AG04450 (cell line): ENCODE measurements around the gene UAP1L1. TPM values are rescaled to one million over a fixed set of nuclear protein-coding genes. Genes with fewer than 3 reads are reported as not detected.

Experiments
- CTCF ChIA-PET: fragments of 300-600, 350-600 bp; formaldehyde crosslinking; extraction: SDS; loops from one replicate; lab custom pipeline; 2022; ENCODE audit warnings: antibody characterized with exemption, inconsistent platforms; lab: Charles Lee
- POLR2A ChIA-PET: fragments of 350-600 bp; formaldehyde crosslinking; extraction: SDS; loops from one replicate; lab custom pipeline; 2021; ENCODE audit warnings: antibody characterized with exemption, inconsistent platforms; lab: Yijun Ruan, JAX
- DNase-seq: peaks from one replicate; pipeline ENCODE4 v3.0.0-alpha.2; 2011; ENCODE audit warnings: low read depth, low spot score
- H3K27ac ChIP-seq: one replicate; pipeline ENCODE4 v1.5.1; 2012; ENCODE audit warnings: low read depth, low read length, control low read depth
- H3K27me3 ChIP-seq: one replicate; pipeline ENCODE4 v1.6.0; 2012; ENCODE audit warnings: low read length; ENCODE audit not compliant: control insufficient read depth, insufficient read depth
- H3K4me3 ChIP-seq: 2 replicates; pipeline ENCODE4 v1.5.1; 2011; ENCODE audit warnings: mild to moderate bottlenecking, low read depth, low read length, control low read depth
- H3K9me3 ChIP-seq: 2 replicates; pipeline ENCODE4 v1.5.1; 2012; ENCODE audit warnings: low read length; ENCODE audit not compliant: control insufficient read depth, insufficient read depth
- polyA plus RNA-seq: library from polyadenylated mRNA; depleted of rRNA; stranded (reverse); fragments of >200 nt; gene quantifications from 2 replicates; pipeline ENCODE4 v1.2.3, GENCODE V29; 2011
- TF ChIP-seq, protein P1 (sequence below): IDR thresholded peaks from 2 replicates; pipeline ENCODE4 v1.5.1; 2011; ENCODE audit warnings: low read depth, low read length, control low read depth, inconsistent platforms

The UAP1L1 gene
- polyA plus RNA-seq, 1 experiment: 5.1 TPM

DNA sequence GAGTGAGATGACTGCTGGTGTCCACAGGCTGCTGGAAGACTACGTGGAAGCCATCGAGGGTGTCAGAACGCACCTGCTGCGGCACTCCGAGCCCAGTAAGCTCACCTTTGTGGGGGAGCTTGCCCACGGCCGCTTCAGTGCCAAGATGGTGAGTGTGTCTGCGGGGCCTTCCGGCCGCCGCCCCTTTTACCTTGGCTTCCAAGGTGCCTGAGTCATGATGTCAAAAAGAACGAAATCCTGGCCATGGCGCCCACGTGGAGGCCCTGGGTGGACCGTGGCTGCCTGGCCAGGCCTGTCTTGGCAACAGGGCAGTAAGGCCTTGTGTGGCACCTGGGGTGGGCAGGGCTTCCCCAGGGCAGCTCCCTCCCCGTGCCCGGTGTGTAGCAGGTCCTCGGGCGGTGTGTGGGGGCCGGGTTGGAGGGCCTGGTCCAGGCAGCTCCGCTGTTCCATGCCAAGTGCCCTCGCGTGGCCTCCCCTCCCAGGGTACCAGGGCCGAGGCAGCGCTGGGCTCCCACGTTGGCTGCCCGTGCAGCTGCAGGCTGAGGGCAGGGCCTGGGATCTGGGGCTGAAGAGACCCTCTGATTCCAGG lies 29.4 kb downstream of the UAP1L1 start:
- H3K27me3 ChIP-seq: no peaks in the 10 kb centered on the region
- ChIA-PET POLR2A (no interaction called here), CTCF (no interaction called here)

DNA sequence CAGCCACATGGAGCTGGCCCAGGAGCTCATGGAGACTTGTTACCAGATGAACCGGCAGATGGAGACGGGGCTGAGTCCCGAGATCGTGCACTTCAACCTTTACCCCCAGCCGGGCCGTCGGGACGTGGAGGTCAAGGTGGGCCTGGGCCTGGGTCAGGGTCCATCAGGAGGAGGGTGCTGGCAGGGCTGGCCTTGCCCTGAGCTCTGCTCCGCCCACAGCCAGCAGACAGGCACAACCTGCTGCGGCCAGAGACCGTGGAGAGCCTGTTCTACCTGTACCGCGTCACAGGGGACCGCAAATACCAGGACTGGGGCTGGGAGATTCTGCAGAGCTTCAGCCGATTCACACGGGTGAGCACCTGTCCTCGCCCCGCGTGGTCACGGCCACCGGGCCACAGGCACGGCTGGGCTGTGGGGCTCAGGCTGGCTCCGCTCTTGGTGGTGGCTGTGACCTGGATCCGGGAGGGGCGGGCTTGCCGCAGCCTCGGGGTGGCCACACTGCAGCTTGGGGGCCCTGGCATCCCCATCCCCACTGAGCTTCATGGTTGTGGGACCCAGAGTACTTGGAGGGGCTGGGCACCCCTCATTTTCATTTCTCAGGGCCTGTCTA lies 30.1 kb downstream of the UAP1L1 start:
- no peak for DNase-seq
- Histone ChIP-seq H3K27me3 (no peaks in the 10 kb centered on the region), H3K27ac (no peak overlapping the region), H3K4me3 (no peak overlapping the region), H3K9me3 (peaks cover 11% of the 10 kb centered on the region)
- ChIA-PET POLR2A (no interaction called here), CTCF (no interaction called here)
- TF ChIP-seq, protein P1, sequence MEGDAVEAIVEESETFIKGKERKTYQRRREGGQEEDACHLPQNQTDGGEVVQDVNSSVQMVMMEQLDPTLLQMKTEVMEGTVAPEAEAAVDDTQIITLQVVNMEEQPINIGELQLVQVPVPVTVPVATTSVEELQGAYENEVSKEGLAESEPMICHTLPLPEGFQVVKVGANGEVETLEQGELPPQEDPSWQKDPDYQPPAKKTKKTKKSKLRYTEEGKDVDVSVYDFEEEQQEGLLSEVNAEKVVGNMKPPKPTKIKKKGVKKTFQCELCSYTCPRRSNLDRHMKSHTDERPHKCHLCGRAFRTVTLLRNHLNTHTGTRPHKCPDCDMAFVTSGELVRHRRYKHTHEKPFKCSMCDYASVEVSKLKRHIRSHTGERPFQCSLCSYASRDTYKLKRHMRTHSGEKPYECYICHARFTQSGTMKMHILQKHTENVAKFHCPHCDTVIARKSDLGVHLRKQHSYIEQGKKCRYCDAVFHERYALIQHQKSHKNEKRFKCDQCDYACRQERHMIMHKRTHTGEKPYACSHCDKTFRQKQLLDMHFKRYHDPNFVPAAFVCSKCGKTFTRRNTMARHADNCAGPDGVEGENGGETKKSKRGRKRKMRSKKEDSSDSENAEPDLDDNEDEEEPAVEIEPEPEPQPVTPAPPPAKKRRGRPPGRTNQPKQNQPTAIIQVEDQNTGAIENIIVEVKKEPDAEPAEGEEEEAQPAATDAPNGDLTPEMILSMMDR: no peak

More for the DNA sequence above, 29.4 kb downstream of the UAP1L1 start:
- no peak for DNase-seq
- H3K27ac ChIP-seq: no peak overlapping the region
- TF ChIP-seq, protein P1: no peak
- peaks cover 18% of the 10 kb centered on the region for H3K9me3 ChIP-seq
- H3K4me3 ChIP-seq: no peak overlapping the region

DNA sequence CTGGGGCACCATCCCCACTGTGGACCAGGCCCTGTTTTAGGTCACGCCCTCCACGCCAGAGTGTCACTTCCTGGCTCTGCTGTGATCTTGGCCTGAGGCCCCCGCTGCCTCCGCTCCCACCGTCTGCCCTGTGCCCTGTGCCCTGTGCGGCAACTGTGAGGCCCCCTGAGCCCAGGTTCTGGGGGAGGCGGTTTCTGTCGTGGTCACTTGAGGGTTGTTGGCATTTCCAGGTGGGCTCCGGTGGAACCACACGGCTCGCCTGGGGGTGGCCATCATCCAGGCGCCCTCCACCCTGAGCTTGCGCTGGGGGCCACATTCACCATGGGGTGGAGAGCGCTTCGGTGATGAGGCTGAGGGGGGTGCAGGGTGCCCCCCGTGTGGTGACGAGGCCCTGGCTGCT lies 30.7 kb downstream of the UAP1L1 start:
- CTCF ChIA-PET: no interaction called here
- POLR2A ChIA-PET: no interaction called here
- Histone ChIP-seq H3K27ac (no peak overlapping the region), H3K9me3 (peaks cover 6% of the 10 kb centered on the region), H3K4me3 (no peak overlapping the region), H3K27me3 (no peaks in the 10 kb centered on the region)
- TF ChIP-seq, protein P1: no peak
- no peak for DNase-seq

DNA sequence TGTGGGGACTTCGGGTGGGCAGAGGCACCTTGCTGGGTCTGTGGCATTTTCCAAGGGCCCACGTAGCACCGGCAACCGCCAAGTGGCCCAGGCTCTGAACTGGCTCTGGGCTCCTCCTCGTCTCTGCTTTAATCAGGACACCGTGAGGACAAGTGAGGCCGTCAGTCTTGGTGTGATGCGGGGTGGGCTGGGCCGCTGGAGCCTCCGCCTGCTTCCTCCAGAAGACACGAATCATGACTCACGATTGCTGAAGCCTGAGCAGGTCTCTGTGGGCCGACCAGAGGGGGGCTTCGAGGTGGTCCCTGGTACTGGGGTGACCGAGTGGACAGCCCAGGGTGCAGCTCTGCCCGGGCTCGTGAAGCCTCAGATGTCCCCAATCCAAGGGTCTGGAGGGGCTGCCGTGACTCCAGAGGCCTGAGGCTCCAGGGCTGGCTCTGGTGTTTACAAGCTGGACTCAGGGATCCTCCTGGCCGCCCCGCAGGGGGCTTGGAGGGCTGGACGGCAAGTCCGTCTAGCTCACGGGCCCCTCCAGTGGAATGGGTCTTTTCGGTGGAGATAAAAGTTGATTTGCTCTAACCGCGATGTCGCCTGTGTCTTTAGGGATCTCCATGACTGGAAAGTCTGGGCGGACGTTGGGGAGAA lies 31.4 kb downstream of the UAP1L1 start:
- Histone ChIP-seq H3K9me3 (no peaks in the 10 kb centered on the region; the same call in 1 of the 2 replicates), H3K27ac (no peak overlapping the region), H3K4me3 (no peak overlapping the region), H3K27me3 (no peaks in the 10 kb centered on the region)
- CTCF ChIA-PET: no interaction called here
- TF ChIP-seq, protein P1: no peak
- POLR2A ChIA-PET: no interaction called here
- DNase-seq: no peak
